Adrenal gland (tissue), 5 donors: ENCODE measurements around the gene ZNF35.

Experiments used
- POLR2A ChIP-seq, 2 donors: fragments of 450-650 bp; IDR thresholded peaks; one replicate each; pipeline ENCODE4 v1.6.1; 2017; ENCODE audit warnings: antibody characterized with exemption in 2 of 2, mild to moderate bottlenecking in 2 of 2, moderate library complexity in 1 of 2
- TF ChIP-seq, protein P1 (sequence below), 6 experiments: fragments of 450-650 bp in 4 of 6; fragments of 200-600 bp in 2 of 6; sonication (generic) in 1 of 6; IDR thresholded peaks; 1 replicate in 5 of 6; 2 replicates in 1 of 6; pipeline versions ENCODE4 v1.5.1 to v1.8.0; 2016 to 2021; ENCODE audit warnings: antibody characterized with exemption in 6 of 6, mild to moderate bottlenecking in 2 of 6, moderate library complexity in 1 of 6
- donor health status: DM: no; HTN: no; CAD: no.

- TF ChIP-seq, protein P1, sequence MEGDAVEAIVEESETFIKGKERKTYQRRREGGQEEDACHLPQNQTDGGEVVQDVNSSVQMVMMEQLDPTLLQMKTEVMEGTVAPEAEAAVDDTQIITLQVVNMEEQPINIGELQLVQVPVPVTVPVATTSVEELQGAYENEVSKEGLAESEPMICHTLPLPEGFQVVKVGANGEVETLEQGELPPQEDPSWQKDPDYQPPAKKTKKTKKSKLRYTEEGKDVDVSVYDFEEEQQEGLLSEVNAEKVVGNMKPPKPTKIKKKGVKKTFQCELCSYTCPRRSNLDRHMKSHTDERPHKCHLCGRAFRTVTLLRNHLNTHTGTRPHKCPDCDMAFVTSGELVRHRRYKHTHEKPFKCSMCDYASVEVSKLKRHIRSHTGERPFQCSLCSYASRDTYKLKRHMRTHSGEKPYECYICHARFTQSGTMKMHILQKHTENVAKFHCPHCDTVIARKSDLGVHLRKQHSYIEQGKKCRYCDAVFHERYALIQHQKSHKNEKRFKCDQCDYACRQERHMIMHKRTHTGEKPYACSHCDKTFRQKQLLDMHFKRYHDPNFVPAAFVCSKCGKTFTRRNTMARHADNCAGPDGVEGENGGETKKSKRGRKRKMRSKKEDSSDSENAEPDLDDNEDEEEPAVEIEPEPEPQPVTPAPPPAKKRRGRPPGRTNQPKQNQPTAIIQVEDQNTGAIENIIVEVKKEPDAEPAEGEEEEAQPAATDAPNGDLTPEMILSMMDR (IDR thresholded peaks at IDR 0.05) = no peak
- TF ChIP-seq POLR2A (IDR thresholded peaks at IDR 0.05) = no peak
Observed at GRCh38 chr3:44601749-44602148, 46.8 kb upstream of the ZNF35 start.
